Measurements from ENCODE around the gene MDFI.
"Not testable (repeated sequence)": the region's sequence is repeated elsewhere in the genome, so short reads cannot be mapped to it uniquely, and the experiment has no call there.

MDFI gene

GRCh38 chr6:41602864-41603608 is 35.2 kb upstream of the MDFI start:
- peak; percentile 60 for DNase-seq (ENCODE audit: low read depth)

DNA sequence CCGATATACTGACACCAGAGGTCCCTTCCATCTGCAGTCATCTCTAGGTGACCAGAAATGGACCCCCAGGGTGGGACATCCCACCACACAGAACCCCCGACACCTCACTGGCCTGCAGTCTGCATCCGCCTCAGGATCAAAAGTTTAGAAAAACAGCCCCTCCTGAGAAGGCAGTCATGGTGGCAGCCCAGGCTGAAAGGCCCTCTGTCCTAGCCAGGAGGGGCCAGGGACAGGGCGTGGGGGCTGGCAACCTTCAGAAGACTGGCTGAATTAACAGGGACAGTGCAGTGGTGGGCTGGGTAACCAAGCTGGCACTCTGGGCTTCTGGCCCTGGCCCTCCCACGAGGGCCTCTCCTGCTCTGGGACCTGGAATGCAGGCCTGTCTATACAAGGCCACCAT is 34.3 kb upstream of the MDFI start:
- no peak for DNase-seq (ENCODE audit: low read depth)

DNA sequence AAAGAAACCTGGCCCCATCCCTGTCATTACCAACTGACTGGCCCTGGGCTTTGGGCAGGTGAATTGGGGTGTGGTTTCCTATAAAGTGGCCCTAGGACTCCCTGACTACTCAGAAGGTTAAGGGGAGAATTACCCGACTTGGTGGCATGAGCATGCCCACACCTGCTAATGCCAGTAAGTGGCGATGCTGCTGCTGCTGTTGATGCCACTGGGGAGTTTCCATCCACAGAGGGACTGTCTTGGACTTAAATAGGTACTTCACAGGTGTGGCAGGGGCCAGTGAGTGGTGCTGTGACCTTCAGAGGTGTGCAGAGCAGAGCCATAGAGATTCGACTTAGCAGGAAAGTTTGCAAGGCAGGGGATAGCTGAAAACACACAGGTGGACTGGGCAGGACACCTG is 32.6 kb upstream of the MDFI start:
- DNase-seq (ENCODE audit: low read depth), result no peak

DNA sequence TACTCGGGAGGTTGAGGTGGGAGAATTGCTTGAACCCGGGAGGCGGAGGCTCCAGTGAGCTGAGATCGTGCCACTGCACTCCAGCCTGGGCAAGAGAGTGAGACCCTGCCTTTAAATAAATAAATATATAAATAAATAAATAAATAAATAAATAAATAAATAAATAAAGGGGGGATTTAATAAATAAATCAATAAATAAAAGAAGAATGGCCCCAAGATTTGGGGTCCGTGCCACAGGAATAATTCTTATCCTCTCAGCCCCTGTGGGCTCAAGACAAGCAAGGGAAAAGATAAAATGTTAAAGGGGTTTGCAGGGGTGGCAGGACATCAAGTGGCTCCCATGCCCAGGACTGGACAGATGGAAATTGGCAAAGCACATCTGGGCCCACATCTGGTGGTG is 31.2 kb upstream of the MDFI start:
- no peak for DNase-seq (ENCODE audit: low read depth)

DNA sequence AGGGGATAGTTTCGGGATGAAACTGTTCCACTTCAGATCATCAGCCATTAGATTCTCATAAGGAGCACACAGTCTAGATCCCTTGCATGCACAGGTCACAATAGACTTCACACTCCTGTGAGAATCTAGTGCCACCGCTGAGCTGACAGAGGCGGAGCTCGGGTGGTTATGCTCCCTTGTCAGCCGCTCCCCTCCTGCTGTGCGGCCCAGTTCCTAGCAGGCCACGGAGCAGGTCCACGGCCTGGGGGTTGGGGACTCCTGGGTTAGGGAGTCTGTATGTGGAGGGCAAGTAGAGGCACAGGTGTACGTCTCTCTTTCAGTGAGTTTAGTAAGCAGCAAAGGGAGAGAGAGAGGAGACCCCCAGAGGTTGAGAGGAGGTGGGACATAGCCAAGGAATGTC is 30.5 kb upstream of the MDFI start:
- DNase-seq (ENCODE audit: low read depth), result no peak

GRCh38 chr6:41608443-41609151 is 29.7 kb upstream of the MDFI start:
- no peak for DNase-seq (ENCODE audit: low read depth)

GRCh38 chr6:41614715-41615114 is 23.6 kb upstream of the MDFI start:
- DNase-seq (ENCODE audit: low read depth), result no peak

DNA sequence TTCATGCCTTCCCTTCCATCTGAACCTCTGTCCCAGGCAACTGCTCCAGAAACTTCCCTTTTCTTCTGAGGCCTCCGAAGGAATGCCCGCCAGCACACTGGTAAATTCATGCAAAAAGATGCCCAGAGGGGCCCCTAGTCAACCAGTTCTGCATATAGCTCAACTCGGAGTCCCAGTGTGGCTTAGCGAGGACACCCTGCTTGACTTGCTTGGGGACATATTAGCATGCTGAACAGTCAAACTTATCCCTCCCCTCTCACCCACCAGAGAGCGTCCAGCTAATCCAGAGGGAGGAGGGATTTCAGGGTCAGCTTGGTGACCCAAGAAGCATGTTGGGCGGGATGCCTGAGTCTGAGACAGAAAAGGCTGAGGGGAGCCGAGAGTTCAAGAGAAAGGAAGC is 23.0 kb upstream of the MDFI start:
- DNase-seq (ENCODE audit: low read depth), result no peak

GRCh38 chr6:41618598-41618997 is 19.7 kb upstream of the MDFI start:
- DNase-seq (ENCODE audit: low read depth), result no peak

- DNase-seq (ENCODE audit: low read depth), result not testable (repeated sequence)
Observed at GRCh38 chr6:41619193-41619592, 19.1 kb upstream of the MDFI start.

DNA sequence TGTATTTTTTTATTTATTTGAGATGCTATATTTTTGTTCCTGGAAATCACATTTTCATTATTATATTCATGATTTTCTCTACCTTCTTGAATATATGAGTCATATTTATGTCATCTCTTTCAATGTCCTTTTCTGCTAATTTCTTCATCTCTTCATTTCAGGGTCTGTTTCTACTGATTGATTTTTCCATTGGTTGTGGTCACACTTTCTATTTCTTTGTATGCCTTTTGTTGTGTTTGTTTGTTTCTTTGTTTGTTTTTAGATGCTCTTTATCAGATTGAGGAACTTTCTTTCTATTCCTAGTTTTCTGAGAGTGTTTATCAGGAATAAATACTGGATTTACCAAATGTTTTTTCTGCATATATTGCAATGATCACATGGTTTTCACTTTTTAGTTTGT is 16.9 kb upstream of the MDFI start:
- no peak for DNase-seq (ENCODE audit: low read depth)

DNA sequence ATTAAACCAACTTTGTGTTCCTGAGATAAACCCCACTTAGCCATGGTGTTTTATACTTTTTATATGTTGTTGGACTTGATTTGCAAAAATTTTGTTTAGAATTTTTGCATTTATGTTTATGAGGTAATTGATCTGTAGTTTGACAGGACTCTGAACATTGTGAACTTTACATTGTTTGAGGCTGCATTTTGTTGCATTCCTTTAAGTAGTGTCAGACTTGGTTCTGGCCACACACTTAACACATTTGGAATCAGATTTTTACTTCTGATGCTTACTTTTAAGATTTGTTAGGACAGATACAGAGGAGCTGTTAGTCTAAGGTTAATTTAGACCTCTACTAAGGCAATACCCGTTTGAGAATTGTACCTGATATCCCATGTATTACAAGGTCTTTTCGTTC is 16.5 kb upstream of the MDFI start:
- no peak for DNase-seq (ENCODE audit: low read depth)

GRCh38 chr6:41622206-41622988 is 15.9 kb upstream of the MDFI start:
- no peak for DNase-seq (ENCODE audit: low read depth)

GRCh38 chr6:41623330-41623729 is 14.9 kb upstream of the MDFI start:
- DNase-seq (ENCODE audit: low read depth), result no peak

- no peak for DNase-seq (ENCODE audit: low read depth)
Observed at GRCh38 chr6:41624621-41625380, 13.5 kb upstream of the MDFI start.

DNA sequence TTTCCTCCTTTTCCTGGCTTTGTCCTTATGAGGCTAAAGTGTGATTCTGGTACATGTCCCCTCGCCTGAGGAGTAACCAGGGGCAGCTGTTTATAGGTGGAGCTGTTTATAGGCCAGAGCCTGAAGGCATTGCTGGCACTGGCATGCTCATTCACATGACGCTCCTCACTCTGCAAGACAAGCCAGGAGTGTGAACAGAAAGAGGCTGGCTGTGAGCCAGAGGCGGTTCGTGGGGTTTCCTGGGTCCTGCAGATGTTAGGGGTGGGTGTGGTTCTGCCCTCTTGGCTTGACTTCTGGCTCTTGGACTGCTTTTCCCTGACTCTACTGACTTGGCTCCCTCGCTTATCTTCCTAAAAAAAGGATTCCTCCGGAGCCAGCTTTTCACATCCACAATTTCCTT is 12.8 kb upstream of the MDFI start:
- DNase-seq (ENCODE audit: low read depth), result no peak

GRCh38 chr6:41626022-41626421 is 12.2 kb upstream of the MDFI start:
- no peak for DNase-seq (ENCODE audit: low read depth)

- DNase-seq (ENCODE audit: low read depth), result no peak
Observed at GRCh38 chr6:41626917-41627316, 11.4 kb upstream of the MDFI start.

DNA sequence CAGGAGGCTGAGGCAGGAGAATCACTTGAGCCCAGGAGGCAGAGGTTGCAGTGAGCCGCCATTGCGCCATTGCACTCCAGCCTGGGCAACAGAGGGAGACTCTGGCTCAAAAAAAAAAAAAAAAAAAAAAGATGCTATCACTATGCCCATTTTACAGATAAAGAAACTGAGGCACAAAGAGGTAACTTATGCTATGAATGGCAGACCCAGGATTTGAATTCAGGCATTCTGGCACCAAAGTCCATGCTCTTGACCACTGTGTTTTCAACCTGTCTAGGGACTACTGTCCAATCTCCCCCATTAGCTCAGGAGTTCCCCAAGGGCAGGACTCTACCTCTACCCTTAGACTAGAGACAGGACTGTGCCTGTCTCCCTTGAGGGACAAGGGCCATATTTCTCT is 9.1 kb upstream of the MDFI start:
- no peak for DNase-seq (ENCODE audit: low read depth)

DNA sequence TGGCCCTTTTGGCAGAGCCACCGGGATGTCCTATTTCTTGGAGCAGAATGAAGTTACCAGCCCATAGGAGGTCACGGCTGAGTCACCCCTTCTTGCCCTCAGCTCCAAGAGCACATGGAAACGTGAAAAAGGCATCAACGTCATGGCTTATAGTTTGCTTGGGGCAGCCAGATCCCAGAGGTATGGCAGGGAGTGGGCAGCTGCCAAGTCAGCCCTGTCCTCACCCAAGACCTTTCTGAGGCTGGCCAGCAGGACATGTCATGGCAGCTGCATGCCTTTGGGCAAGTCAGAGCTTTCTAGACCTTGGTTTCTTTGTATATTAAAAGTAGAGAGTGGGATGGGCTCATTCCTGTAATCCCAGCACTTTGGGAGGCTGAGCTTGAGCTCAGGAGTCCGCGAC is 8.2 kb upstream of the MDFI start:
- DNase-seq (ENCODE audit: low read depth), result no peak

- DNase-seq (ENCODE audit: low read depth), result no peak
Observed at GRCh38 chr6:41630946-41631345, 7.3 kb upstream of the MDFI start.

DNA sequence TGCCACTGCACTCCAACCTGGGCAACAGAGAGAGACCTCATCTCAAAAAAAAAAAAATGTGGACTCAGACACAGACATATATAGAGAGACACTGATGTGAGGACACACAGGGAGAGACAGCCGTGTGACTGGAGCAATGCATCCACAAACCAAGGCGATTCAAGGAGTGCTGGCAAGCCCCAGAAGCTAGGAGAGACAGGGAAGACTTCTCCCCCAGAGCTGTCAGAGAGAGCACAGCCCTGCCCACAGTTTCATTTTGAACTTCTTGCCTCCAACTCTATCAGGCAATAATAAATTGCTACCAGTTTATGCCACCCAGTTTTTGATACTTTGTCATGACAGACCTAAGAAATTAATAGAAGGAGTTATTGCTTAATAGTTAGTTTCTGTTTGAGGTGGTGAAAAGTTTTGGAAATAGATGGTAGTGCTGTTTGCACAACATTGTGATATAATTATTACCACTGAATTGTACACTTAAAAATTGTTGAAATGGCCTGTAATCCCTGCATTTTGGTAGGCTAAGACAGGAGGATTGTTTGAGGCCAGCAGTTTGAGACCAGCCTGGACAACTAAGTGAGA is 5.1 kb upstream of the MDFI start:
- DNase-seq (ENCODE audit: low read depth), result no peak

Measured in activated T-cell treated with anti-CD3 and anti-CD28 coated beads for 1 hour (primary cell).